Measurements from ENCODE around the gene GH1. TPM values are rescaled to one million over a fixed set of nuclear protein-coding genes. Genes with fewer than 3 reads are reported as not detected.
"Not testable (repeated sequence)": the region's sequence is repeated elsewhere in the genome, so short reads cannot be mapped to it uniquely, and the experiment has no call there.

GH1 gene
- not detected in 2 replicates for total RNA-seq (2011; cell fraction: chromatin; rRNA removed; ENCODE audit: low replicate concordance)
- total RNA-seq (2011; cell fraction: nucleolus; rRNA removed), result not detected in 2 replicates
- total RNA-seq (2011; cell fraction: nucleoplasm; rRNA removed), result not detected in 2 replicates
- total RNA-seq (2014; rRNA removed) (not detected in 2 replicates), total RNA-seq (2014; rRNA removed; fragmentation: Illumina TruSeq; extraction: Trizol) (not detected in 2 replicates), total RNA-seq (2015; rRNA removed; fragmentation: Illumina TruSeq; extraction: Trizol) (not detected in 2 replicates), total RNA-seq (2021) (not detected in 2 replicates), polyA plus RNA-seq (2011; rRNA removed) (not detected in 2 replicates), polyA plus RNA-seq (2014; fragmentation: Illumina TruSeq; extraction: Trizol) (not detected in 2 replicates), polyA plus RNA-seq (2014; fragmentation: Nextera tagmentation; extraction: Ambion mirVana) (not detected), polyA plus RNA-seq (2014; rRNA removed) (not detected in 2 replicates), polyA minus RNA-seq (2011; rRNA and poly(A)+ RNA removed) (not detected in 2 replicates), Bru-seq, nascent RNA (not detected), BruChase-seq, experiment 1, labeled RNA remaining after a 2-hour chase (not detected), BruChase-seq, experiment 2, labeled RNA remaining after a 6-hour chase (not detected)
- polyA plus RNA-seq (2011; cell fraction: cytosol; rRNA removed), result not detected in 2 replicates
- not detected in 2 replicates for polyA plus RNA-seq (2011; cell fraction: nucleus; rRNA removed)
- polyA plus RNA-seq (2012), result not detected in 2 replicates
- polyA minus RNA-seq (2011; cell fraction: cytosol; rRNA and poly(A)+ RNA removed), result not detected in 2 replicates
- not detected in 2 replicates for polyA minus RNA-seq (2011; cell fraction: nucleus; rRNA and poly(A)+ RNA removed)
- long read RNA-seq, experiment 1, result 0 reads
- long read RNA-seq, experiment 2, result 0 reads
- long read RNA-seq, experiment 3, result 0 reads

- not testable (repeated sequence) for H3K9me1 ChIP-seq (ENCODE audit: control insufficient read depth, insufficient read depth, low read length); H3K79me2 ChIP-seq (ENCODE audit: control insufficient read depth, insufficient read depth, low read length); H3K27ac ChIP-seq (ENCODE audit: extremely low read depth, low read depth, low read length); H3K36me3 ChIP-seq (ENCODE audit: control insufficient read depth, insufficient read depth, low read length); H3K4me3 ChIP-seq; FAIRE-seq; H3K9me3 ChIP-seq (replicated peaks; ENCODE audit: control insufficient read depth, insufficient read depth, low read depth, low read length); BruUV-seq (replicated peaks); H3K4me1 ChIP-seq (replicated peaks in 1 of 2; ENCODE audit: control insufficient read depth in 2 of 2, insufficient read depth in 2 of 2, low read length in 2 of 2); ATAC-seq; H3K4me2 ChIP-seq (ENCODE audit: insufficient read depth, low read length); H4K20me1 ChIP-seq (replicated peaks; ENCODE audit: control insufficient read depth, insufficient read depth, low read length)
- in situ Hi-C loops (cut with MboI), result loop anchor here (10.0 kb wide), 2 partner anchors 106 to 366 kb away; partner anchors contain the start of gene ICAM2
- POLR2A ChIA-PET, result interaction anchor here (0.6 to 1.6 kb wide), 6 partner anchors 11 to 384 kb away, joined by 3 to 6 read pairs (median 4); no protein-coding TSS in a partner anchor
- CTCF ChIA-PET (ENCODE audit: low intra/inter-chr PET ratio), result interaction anchor here (0.6 to 2.0 kb wide), 5 partner anchors 71 to 500 kb away, joined by 3 to 10 read pairs (median 4); no protein-coding TSS in a partner anchor
- WGBS (ENCODE audit: insufficient coverage, low coverage, missing lambda C conversion rate), result 20% methylated on average over 10 of the region's 10 CpGs
- Histone ChIP-seq H2AFZ (ENCODE audit: low read depth, low read length) (peak within 1 kb of the TSS; percentile 63; the same call in 1 of the 2 replicates), H3K9ac (ENCODE audit: insufficient read depth in 1 of 2, low read depth in 2 of 2, low read length in 2 of 2) (0 out of 4 replicates have a peak within 1 kb of the TSS, but pooled peaks of 1 of the 2 experiments have one; percentile 26), H3K27me3 (ENCODE audit: control insufficient read depth in 2 of 2, insufficient read depth in 2 of 2, low read length in 2 of 2) (peaks cover 3 to 29% of the 10 kb centered on the region in 2 experiments; a peak in 4 of 5 replicates)
- intact Hi-C loops (cut with micrococcal nuclease), result loop anchor here (1.0 to 10.0 kb wide), 6 partner anchors 28 to 366 kb away; partner anchors contain the start of gene ERN1
- DNase-seq (ENCODE audit: extremely low read depth in 1 of 4, low spot score in 3 of 4), result peak in 1 of 4 experiments; percentile 5
These were observed at the start of gene GH1 for GRCh38 chr17:63918789-63919305. Gene GH1 (minus strand): TSS chr17:63918839. CDS start chr17:63918776, 63 bp downstream.

Measured in K562 (cell line).